HG02571 (cell line): ENCODE results near the gene ADGRE2.
"Not testable (repeated sequence)": the region's sequence is repeated elsewhere in the genome, so short reads cannot be mapped to it uniquely, and the experiment has no call there.

ENCODE experiments used
- ATAC-seq: cut with Tn5 transposase; IDR thresholded peaks from one replicate; pipeline ENCODE4 v1.9.1; 2021; ENCODE audit warnings: mild to moderate bottlenecking, moderate library complexity; ENCODE audit not compliant: unreplicated experiment

ADGRE2 gene

DNA sequence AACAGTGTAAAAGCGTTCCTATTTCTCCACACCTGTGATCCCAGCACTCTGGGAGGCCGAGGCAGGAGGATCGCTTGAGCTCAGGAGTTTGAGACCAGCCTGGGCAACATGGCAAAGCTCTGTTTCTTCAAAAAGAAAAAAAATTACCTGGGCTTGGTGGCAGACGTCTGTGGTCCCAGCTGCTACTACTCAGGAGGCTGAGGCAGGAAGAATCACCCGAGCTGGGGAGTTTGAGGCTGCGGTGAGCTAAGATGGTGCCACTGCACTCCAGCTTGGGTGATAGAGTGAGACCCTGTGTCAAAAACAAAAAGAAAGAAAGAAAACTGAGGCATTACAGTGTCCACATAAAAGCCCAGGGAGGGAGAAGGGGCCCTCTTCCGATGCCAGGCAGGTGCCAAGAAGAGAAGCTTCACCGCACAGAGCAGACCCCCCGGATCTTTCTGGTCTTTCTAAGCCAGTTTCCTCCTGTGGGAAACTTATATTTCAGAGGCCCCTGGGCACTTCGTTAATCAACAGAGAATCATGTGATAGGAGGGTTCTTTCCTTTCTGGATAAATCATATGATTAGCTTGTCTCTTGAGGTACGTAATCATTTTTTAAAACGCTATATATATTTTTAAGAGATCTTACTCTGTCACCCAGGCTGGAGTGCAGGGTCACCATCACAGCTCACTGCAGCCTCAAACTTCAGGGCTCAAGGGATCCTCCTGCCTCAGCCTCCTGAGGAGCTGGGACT lies at the start of gene ADGRE2:
ADGRE2 (minus strand) TSS at position 451 of the 736 bp plus-strand sequence. CDS start 1,804 bp downstream, outside the sequence.
- ATAC-seq = not testable (repeated sequence)

GRCh38 chr19:14826006-14826405 lies 47.6 kb upstream of the ADGRE2 start:
- ATAC-seq = no peak

DNA sequence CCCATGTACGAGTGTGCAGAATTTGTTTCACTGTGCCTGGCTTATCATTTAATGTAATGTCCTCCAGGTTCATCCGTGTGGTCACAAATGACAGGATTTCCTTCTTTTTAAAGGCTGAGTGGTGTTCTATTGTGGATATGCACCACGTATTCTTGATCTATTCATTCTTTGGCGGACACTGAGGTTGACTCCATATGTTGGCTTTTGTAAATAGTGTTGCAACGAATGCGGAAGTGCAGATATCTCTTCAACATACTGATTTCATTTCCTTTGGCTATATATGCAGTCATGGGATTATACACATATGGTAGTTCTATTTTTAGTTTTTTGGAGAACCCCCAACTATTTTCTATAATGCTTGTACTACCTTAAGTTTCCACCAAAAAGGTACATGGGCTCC lies 43.6 kb upstream of the ADGRE2 start:
- ATAC-seq = no peak

GRCh38 chr19:14818588-14818987 lies 40.2 kb upstream of the ADGRE2 start:
- ATAC-seq = no peak

DNA sequence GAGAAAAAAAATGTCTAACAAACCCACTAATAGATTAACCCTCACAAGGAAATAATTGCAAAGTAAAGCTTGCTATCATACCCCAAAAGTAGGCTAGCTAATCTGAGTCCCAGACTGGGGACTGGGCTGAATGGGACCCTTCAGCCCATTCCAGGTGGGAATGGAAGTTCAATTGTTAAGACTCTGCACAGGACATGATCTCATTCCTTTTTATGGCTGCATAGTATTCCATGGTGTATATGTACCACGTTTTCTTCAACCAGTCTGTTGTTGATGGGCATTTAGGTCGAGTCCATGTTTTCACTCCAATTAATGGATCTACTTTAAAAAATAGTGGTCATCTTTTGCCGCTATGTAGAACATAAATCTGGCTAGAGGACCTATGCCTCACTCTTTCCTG lies 38.7 kb upstream of the ADGRE2 start:
- ATAC-seq = no peak

DNA sequence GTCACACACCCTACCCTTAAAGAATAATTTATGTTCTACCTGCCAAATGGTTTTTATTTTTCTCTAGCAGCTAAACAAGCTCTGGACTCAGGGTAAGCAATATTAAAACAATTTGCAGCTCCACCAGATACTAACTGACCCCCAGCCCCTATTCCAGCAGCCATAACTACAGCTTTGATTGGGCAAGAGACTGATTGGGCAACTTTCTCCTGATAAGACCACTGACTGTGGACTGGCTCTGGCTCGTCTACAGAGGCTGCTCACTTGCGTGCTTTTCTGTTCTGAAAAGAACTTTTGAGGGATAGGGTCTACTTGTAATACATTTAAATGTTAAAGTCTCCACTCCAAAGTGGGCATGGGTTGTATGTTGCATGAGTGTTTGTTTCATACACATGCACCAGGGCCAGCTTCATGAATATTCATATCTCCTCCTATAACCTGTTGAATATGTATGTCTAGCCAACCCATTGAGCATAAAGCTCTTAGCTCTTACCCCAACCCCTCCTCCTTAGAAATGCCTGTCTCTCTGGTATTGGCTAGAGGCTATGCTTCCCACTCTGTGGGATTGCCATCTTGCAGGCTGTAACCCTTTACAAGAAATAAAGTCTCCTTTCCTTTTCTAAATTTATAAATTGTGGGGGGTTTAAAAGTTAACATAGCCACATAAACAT lies 36.8 kb upstream of the ADGRE2 start:
- no peak for ATAC-seq

GRCh38 chr19:14809272-14810057 lies 31.1 kb upstream of the ADGRE2 start:
- no peak for ATAC-seq

GRCh38 chr19:14804765-14805164 lies 26.4 kb upstream of the ADGRE2 start:
- no peak for ATAC-seq

DNA sequence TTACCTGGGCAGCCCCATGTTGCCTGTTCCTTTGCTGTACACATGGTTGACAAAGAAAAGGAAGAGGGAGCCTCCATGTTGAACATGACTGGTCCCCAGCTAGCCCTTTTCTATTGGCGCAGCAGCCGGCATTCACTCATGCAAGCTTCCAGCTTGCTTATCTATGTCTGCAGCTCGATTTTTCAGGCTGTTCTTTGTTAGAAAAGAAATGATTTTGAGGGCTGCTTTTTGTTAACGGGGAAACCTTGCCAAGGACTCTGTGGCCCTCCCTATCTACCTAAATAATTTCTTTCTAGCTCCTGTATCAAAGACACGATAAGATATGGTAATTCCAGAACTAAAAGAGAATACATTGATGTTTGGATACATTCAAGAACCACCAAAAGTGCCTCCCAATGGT lies 20.4 kb upstream of the ADGRE2 start:
- no peak for ATAC-seq

DNA sequence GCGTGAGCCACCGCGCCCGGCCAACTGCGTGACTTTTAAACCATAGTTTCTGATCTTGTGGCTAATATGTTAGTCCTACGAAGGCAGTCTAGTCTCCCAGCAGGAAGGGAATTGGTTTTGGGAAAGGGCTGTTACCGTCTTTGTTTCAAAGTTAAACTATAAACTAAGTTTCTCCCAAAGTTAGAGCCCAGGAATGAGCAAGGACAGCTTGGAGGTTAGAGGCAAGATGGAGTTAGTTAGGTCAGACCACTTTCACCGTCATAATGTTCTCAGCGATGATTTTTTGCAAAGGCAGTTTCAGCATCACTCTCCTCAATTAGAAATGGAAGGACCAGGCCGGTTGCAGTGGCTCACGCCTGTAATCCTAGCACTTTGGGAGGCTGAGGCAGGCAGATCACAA lies 17.7 kb upstream of the ADGRE2 start:
- no peak for ATAC-seq

DNA sequence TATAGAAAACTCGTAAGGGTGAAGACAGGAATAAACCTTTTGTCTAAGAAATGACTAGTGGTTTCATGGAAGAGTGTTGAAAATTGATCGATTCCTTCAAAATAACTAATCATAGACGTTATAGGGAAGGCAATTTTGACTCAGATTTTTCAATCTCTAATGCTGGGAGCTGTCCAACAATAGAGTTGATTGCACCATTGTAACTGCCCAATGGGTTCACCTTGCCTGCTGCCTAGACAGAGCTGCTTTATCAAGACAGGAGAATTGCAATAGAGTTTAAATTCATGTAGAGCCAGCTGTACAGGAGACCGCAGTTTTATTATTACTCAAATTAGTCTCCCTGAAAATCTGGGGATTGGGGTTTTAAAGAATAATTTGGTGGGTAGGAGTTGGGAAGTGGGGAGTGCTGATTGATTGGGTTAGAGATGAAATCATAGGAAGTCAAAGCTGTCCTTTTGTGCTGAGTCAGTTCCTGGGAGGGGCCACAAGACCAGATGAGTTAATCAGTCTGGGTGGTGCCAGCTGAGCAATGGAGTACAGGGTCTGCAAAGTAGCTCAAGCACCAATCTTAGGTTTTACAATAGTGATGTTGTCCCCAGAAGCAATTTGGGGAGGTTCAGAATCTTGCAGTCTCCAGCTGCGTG lies 16.8 kb upstream of the ADGRE2 start:
- ATAC-seq = no peak

- not testable (repeated sequence) for ATAC-seq
Measured at GRCh38 chr19:14792250-14792649, 13.9 kb upstream of the ADGRE2 start.

DNA sequence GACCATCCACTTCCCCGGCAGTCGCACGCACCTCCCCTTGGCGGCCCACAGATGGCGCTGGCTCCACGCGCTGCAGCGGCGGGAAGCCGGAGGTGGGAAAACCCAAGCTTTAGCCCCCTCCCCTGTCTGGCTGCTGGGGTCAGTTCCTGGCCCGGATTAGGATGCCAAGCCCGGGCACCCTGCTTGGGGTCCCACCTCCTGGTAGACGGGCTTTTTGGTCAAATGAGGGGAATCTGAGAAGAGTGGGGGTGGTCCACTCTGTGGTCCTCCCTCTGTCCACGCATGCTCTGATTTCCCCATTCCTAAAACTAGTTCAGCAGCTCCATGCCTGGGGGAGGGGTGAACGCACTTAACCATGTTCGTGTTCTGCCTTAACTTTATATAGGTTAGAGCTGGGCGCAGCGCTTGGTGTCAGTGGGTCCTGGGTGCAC lies 8.1 kb upstream of the ADGRE2 start:
- ATAC-seq = no peak

DNA sequence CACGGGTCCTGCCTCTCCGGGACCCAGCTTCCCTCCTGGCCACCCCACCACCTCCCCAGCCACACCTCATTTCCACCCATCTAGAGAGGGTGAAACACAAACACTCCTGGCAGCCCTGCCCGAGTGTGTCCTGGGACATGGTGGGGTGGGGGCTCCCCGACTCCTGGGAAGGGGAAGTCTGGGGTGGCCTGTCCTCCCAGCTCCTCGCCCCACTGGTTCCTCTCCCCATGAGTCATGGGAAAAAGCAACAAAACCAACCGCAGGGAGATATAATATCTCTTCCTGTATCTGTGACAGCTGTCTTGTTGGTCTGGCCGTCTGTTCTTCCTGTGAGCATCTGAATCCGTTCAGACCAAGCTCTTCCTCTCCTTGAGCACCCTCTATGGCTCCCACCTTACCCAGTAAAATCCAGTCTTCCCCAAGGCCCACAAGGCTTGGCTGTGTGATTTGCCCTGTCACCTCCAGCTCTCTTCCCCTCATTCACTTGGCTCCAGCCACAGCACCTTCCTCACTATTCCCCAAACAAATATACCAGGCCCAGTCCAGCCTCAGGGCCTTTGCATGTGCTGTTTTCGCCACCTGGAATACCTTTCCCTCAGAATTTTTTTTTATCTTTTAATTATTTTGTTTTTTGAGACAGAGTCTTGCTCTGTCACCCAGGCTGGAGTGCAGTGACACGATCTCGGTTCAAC lies 6.9 kb upstream of the ADGRE2 start:
- not testable (repeated sequence) for ATAC-seq

DNA sequence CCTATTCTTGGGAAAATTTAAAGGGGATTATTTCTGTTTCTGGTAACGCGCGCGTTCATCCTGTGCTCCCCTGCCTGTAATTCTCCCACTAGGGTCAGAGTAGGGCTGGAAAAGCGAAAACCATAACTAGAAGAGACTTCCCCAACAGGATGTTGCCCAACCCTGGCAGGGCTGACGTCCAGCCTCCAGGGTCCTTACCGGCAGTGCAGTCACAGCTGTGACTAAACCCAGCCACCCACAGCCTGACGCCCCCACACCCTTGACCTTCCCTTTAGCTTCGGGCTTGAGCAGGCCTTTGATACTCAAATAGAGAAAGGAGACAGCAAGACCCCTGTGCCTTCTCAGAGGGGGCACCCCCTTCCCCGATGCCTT lies 6.4 kb upstream of the ADGRE2 start:
- not testable (repeated sequence) for ATAC-seq

DNA sequence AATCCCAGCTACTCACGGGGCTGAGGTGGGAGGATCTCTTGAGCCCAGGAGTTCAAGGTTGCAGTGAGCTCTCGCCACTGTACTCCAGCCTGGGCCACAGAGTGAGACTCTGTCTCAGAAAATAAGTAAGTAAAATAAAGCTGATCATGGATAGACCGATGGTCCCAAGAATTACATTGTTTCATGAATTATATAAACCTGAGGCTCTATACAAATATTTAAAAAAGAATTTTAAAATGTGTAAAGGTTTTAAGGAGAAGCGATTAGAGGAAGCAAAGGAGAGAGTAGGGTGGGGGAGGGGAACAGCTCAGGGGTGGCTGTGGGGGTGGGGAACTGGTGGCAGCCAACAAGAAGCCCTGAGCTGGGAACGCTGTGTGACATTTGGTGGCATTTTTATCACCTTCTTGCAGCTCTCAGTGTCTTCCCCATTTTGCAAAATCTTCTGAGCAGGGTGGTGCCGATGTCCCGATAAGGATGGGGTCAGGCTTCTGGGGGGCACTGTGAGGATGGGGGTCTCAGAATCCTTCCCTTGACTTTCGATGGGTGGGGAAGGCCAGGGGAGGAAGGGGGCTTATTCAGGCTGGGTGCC lies 5.1 kb upstream of the ADGRE2 start:
- ATAC-seq = not testable (repeated sequence)

DNA sequence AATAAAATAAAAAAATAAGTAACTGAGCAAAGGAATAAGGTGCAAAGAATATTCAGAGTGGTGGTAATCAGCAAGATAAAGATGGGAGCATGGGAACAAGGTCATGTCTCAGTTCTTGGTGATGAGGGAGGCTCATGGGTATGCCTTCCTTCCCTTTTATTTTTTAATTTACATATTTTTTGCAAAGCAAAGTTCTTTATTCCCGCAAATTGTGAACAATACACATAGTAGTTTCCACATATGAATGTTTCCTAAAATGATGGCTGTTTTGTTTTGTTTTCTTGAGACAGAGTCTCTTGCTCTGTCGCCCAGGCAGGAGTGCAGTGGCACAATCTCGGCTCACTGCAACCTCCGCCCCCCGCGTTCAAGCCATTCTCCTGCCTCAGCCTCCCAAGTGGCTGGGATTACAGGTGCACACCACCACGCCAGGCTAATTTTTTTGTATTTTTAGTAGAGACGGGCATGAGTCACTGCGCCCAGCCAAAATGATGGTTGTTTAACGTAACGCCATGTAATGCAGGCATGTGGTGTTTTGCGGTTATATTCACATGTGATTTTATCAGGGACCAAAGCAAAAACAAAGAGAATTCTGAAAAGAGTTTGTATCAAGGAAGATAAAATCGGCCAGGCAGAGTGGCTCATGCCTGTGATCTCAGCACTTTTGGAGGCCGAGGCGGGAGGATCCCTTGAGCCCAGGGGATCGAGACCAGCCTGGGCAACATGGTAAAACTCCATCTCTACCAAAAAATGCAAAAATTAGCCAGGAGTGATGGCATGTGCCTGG lies 4.5 kb upstream of the ADGRE2 start:
- ATAC-seq = no peak

DNA sequence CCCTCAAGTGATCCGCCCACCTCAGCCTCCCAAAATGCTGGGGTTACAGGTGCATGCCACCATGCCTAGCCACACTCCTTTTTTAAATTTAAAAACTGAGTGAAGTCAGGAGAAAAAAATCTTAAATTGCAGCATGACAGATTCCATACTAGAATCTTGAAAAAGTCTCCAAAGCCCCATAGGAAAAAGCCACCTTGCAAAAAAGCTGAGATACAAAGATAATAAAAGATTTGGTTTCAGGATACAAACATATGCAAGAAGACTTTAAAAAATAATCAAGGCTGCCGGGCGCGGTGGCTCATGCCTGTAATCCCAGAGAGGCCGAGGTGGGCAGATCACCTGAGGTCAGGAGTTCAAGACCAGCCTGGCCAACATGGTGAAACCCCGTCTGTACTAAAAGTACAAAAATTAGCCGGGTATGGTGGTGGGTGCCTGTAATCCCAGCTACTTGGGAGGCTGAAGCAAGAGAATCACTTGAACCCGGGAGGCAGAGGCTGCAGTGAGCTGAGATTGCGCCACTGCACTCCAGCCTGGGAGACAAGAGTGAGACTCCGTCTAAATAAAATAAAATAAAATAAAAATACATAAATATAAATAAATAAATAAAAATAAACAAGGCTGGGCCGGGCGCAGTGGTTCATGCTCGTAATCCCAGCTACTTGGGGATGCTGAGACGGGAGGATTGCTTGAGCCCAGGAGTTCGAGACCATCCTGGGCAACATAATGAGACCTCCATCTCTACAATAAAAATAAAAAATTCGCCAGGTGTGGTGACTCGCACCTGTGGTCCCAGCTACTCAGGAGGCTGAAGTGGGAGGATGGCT lies 3.6 kb upstream of the ADGRE2 start:
- ATAC-seq = not testable (repeated sequence)
